Urinary bladder (tissue), 4 donors: ENCODE data around the gene CRELD2. TPM values are rescaled to one million over a fixed set of nuclear protein-coding genes. Genes with fewer than 3 reads are reported as not detected.
A peak's percentile ranks its signal among the peaks of the same experiment; 100 is the strongest.

Experiments
- DNase-seq: peaks from one replicate; pipeline ENCODE4 v3.0.0-alpha.2; 2015; ENCODE audit errors: extremely low spot score
- H3K27ac ChIP-seq: one replicate; pipeline ENCODE4 v1.5.1; 2013; ENCODE audit warnings: low read depth, mild to moderate bottlenecking, moderate library complexity
- H3K36me3 ChIP-seq: one replicate; pipeline ENCODE4 v1.6.1; 2013; ENCODE audit warnings: mild to moderate bottlenecking, moderate library complexity; ENCODE audit not compliant: insufficient read depth
- H3K4me1 ChIP-seq: one replicate; pipeline ENCODE4 v1.6.1; 2013; ENCODE audit warnings: mild to moderate bottlenecking, moderate library complexity; ENCODE audit not compliant: insufficient read depth
- H3K4me3 ChIP-seq: one replicate; pipeline ENCODE4 v1.5.1; 2013; ENCODE audit warnings: low read depth, low read length
- WGBS: extraction: QIAGEN DNeasy Blood & Tissue Kit; methylation state at CpG from one replicate; pipeline ENCODE4 v1.1.7; 2013; 5-methylcytosine and 5-hydroxymethylcytosine counted together
- polyA plus RNA-seq: library from polyadenylated mRNA; stranded (reverse); fragments of 200-250 nt; gene quantifications from one replicate; pipeline ENCODE4 v1.2.3, GENCODE V29; 2013
- total RNA-seq: library from RNA; depleted of rRNA; stranded (reverse); fragments of >200 nt; gene quantifications from one replicate; pipeline ENCODE4 v1.2.3, GENCODE V29; 2014
- donor health status: healthy with polysubstance abuse.
- donor health status: healthy.

The CRELD2 gene
- total and polyA plus RNA-seq, 2 donors: 19.3 to 37.3 TPM

- no peak for DNase-seq
- WGBS: 88% methylated on average over 24 of the region's 24 CpGs
- no peak overlapping the region for H3K4me3 ChIP-seq
- no peak overlapping the region for H3K27ac ChIP-seq
- H3K4me1 ChIP-seq: no peaks in the 10 kb centered on the region
- no peaks in the 10 kb centered on the region for H3K36me3 ChIP-seq
Measured at GRCh38 chr22:49925525-49926128, 7.2 kb downstream of the CRELD2 start.

- Histone ChIP-seq H3K4me1 (no peaks in the 10 kb centered on the region), H3K27ac (no peak overlapping the region), H3K4me3 (no peak overlapping the region), H3K36me3 (no peaks in the 10 kb centered on the region)
- 80% methylated on average over 18 of the region's 18 CpGs for WGBS
- no peak for DNase-seq
Measured at GRCh38 chr22:49926916-49927315, 8.5 kb downstream of the CRELD2 start.

- WGBS: 93% methylated on average over 26 of the region's 26 CpGs
- Histone ChIP-seq H3K4me1 (no peaks in the 10 kb centered on the region), H3K36me3 (no peaks in the 10 kb centered on the region), H3K4me3 (no peak overlapping the region), H3K27ac (no peak overlapping the region)
- DNase-seq: no peak
Measured at GRCh38 chr22:49927483-49928184, 9.2 kb downstream of the CRELD2 start.

- H3K4me3 ChIP-seq: no peak overlapping the region
- no peak overlapping the region for H3K27ac ChIP-seq
- no peaks in the 10 kb centered on the region for H3K36me3 ChIP-seq
- H3K4me1 ChIP-seq: no peaks in the 10 kb centered on the region
- no peak for DNase-seq
- WGBS: 90% methylated on average over 8 of the region's 8 CpGs
Measured at GRCh38 chr22:49928185-49928495, 9.7 kb downstream of the CRELD2 start.

- Histone ChIP-seq H3K4me3 (no peak overlapping the region), H3K36me3 (no peaks in the 10 kb centered on the region), H3K27ac (no peak overlapping the region), H3K4me1 (no peaks in the 10 kb centered on the region)
- no peak for DNase-seq
- WGBS: 49% methylated on average over 38 of the region's 38 CpGs
Measured at GRCh38 chr22:49928555-49929210, 10.2 kb downstream of the CRELD2 start.

- H3K4me3 ChIP-seq: no peak overlapping the region
- H3K36me3 ChIP-seq: no peaks in the 10 kb centered on the region
- WGBS: 5% methylated on average over 74 of the region's 75 CpGs
- DNase-seq: no peak
- H3K27ac ChIP-seq: no peak overlapping the region
- no peaks in the 10 kb centered on the region for H3K4me1 ChIP-seq
Measured at GRCh38 chr22:49929211-49929979, 11.0 kb downstream of the CRELD2 start.

- no peak overlapping the region for H3K27ac ChIP-seq
- DNase-seq: no peak
- H3K4me3 ChIP-seq: no peak overlapping the region
- H3K4me1 ChIP-seq: peaks cover 1% of the 10 kb centered on the region
- WGBS: 68% methylated on average over 21 of the region's 21 CpGs
- no peaks in the 10 kb centered on the region for H3K36me3 ChIP-seq
Measured at GRCh38 chr22:49929994-49930575, 11.7 kb downstream of the CRELD2 start.

- H3K4me1 ChIP-seq: peaks cover 1% of the 10 kb centered on the region
- H3K27ac ChIP-seq: no peak overlapping the region
- H3K36me3 ChIP-seq: no peaks in the 10 kb centered on the region
- no peak overlapping the region for H3K4me3 ChIP-seq
- DNase-seq: peak; percentile 57
- WGBS: 58% methylated on average over 14 of the region's 14 CpGs
Measured at GRCh38 chr22:49930596-49931412, 12.4 kb downstream of the CRELD2 start.

- WGBS: 75% methylated on average over 27 of the region's 27 CpGs
- H3K4me3 ChIP-seq: no peak overlapping the region
Measured at GRCh38 chr22:49933236-49934159, 15.1 kb downstream of the CRELD2 start.

GRCh38 chr22:49934160-49934890, 15.9 kb downstream of the CRELD2 start:
- no peaks in the 10 kb centered on the region for H3K36me3 ChIP-seq
- H3K4me3 ChIP-seq: peak overlapping the region; percentile 37
- H3K4me1 ChIP-seq: peaks cover 1% of the 10 kb centered on the region
- H3K27ac ChIP-seq: peak overlapping the region; percentile 82
- 73% methylated on average over 24 of the region's 24 CpGs for WGBS
- DNase-seq: no peak

More at GRCh38 chr22:49933236-49934159, 15.1 kb downstream of the CRELD2 start:
- no peaks in the 10 kb centered on the region for H3K36me3 ChIP-seq
- peak overlapping the region; percentile 34 for H3K27ac ChIP-seq
- DNase-seq: no peak
- H3K4me1 ChIP-seq: peaks cover 1% of the 10 kb centered on the region

- Histone ChIP-seq H3K4me3 (peak overlapping the region; percentile 37), H3K36me3 (no peaks in the 10 kb centered on the region), H3K4me1 (peaks cover 1% of the 10 kb centered on the region), H3K27ac (peak overlapping the region; percentile 82)
- no peak for DNase-seq
- 13% methylated on average over 54 of the region's 56 CpGs for WGBS
Measured at GRCh38 chr22:49934891-49935557, 16.6 kb downstream of the CRELD2 start.
